Prostate gland (tissue), 2 donors: ENCODE measurements around the gene CDK5RAP2. TPM values are rescaled to one million over a fixed set of nuclear protein-coding genes. Genes with fewer than 3 reads are reported as not detected.

ENCODE experiments used
- DNase-seq: peaks from one replicate; pipeline ENCODE4 v3.0.0-alpha.2; 2019; ENCODE audit warnings: low spot score
- H3K27ac ChIP-seq, 2 donors: fragments of 200-600 bp; sonication (generic); 2 replicates each; pipeline ENCODE4 v1.5.1; 2017 to 2019
- H3K27me3 ChIP-seq: fragments of 200-600 bp; sonication (generic); replicated peaks from 2 replicates; pipeline ENCODE4 v1.5.1; 2019; ENCODE audit not compliant: insufficient read depth
- H3K36me3 ChIP-seq, 2 donors: fragments of 200-600 bp; sonication (generic); 1 replicate in 1 of 2; 2 replicates in 1 of 2; pipeline versions ENCODE4 v1.5.1 to v1.8.1; 2017 to 2019
- H3K4me1 ChIP-seq: fragments of 200-600 bp; sonication (generic); replicated peaks from 2 replicates; pipeline ENCODE4 v1.5.1; 2019
- H3K4me3 ChIP-seq, 2 donors: fragments of 200-600 bp; sonication (generic); 2 replicates each; pipeline ENCODE4 v1.5.1; 2017 to 2019
- H3K9me3 ChIP-seq: fragments of 200-600 bp; sonication (generic); 2 replicates; pipeline ENCODE4 v1.5.1; 2017
- CTCF ChIP-seq, 4 experiments: fragments of 200-600 bp in 2 of 4; fragments of 450-650 bp in 2 of 4; sonication (generic) in 2 of 4; IDR thresholded peaks; 1 replicate in 3 of 4; 2 replicates in 1 of 4; pipeline ENCODE4 v1.5.1; 2016 to 2019; ENCODE audit warnings: antibody characterized with exemption in 4 of 4, mild to moderate bottlenecking in 2 of 4, moderate library complexity in 2 of 4
- POLR2A ChIP-seq: fragments of 450-650 bp; IDR thresholded peaks from one replicate; pipeline ENCODE4 v1.6.1; 2016; ENCODE audit warnings: antibody characterized with exemption, mild to moderate bottlenecking
- POLR2AphosphoS5 ChIP-seq: sonication (generic); formaldehyde crosslinking; IDR thresholded peaks from one replicate; pipeline ENCODE4 v1.6.1; 2017; ENCODE audit warnings: antibody characterized with exemption
- WGBS: methylation state at CpG from one replicate; pipeline ENCODE4 v1.1.5; 2018; 5-methylcytosine and 5-hydroxymethylcytosine counted together
- intact Hi-C: fragments of 100-400 bp; cut with DNase I; formaldehyde crosslinking; loops from one replicate; pipeline ENCODE4 v1.14.2; 2022
- total RNA-seq, 2 donors: library from RNA; depleted of rRNA; stranded (reverse); fragments of >200 nt; gene quantifications; one replicate each; pipeline ENCODE4 v1.1.0, GENCODE V29; 2016

CDK5RAP2 gene
- total RNA-seq, 2 donors from 2014 or later: 48.6 to 54.1 TPM

DNA sequence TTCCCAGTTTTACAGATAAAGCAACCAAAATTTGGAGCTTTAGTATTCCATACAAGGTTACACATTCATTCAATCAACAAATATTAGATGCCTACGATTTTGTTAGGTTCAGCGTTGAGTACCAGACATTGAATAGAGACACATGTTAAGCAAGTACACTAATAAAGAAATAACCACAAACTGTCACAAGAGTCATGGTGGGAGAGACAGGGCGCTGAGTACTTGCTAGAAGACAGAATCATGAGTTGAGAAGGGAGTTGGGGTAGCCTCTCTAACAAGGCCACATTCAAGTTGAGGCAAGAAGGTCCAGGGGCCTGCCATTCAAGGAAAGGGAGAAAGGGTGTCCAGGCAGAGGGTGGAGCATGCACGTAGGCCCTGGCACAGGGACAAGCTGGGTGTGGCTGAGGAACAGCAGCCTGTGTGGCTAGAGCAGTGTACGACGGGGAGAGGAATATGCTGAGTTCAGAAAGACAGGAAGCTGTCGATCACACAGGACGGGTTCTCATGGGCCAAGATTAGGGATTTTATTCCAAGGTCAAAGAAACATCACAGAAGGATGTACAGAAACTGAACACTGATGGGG, 17.0 kb downstream of the CDK5RAP2 start:
- intact Hi-C loops: no loop called here
- TF ChIP-seq POLR2A (no peak), CTCF (IDR thresholded peaks at IDR 0.05) (no peak), POLR2AphosphoS5 (no peak)
- no peaks in the 10 kb centered on the region for H3K36me3 ChIP-seq

DNA sequence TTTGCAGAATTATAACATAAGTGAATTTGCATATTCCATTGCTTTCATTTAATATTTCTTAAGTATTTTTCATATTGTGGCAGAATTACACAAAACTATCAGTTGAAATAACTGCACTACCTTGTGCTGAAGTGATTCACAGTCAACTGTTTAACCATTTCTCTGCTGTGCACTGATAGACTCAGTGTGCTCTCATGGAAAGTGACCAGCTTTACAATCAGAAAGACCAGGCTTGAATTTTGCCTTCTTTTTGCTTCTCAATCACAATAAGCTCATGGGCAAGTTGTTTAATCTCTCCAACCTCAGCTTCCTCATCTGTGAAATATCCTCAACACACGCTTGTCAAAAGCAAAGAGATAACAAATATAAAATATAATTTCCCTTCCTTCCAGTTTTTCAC, 18.3 kb downstream of the CDK5RAP2 start:
- no peak overlapping the region for H3K4me3 ChIP-seq
- TF ChIP-seq POLR2AphosphoS5: no peak
- TF ChIP-seq CTCF (IDR thresholded peaks at IDR 0.05): no peak
- TF ChIP-seq POLR2A: no peak
- H3K27me3 ChIP-seq: no peaks in the 10 kb centered on the region
- H3K36me3 ChIP-seq: no peaks in the 10 kb centered on the region
- intact Hi-C loops: no loop called here
- H3K4me1 ChIP-seq: no peaks in the 10 kb centered on the region
- H3K9me3 ChIP-seq: no peaks in the 10 kb centered on the region
- WGBS: 97% methylated on average over 1 of the region's 1 CpG
- no peak overlapping the region for H3K27ac ChIP-seq
- no peak for DNase-seq

More for the DNA sequence above, 17.0 kb downstream of the CDK5RAP2 start:
- H3K4me1 ChIP-seq: no peaks in the 10 kb centered on the region
- H3K27ac ChIP-seq: no peak overlapping the region
- DNase-seq: no peak
- WGBS: 68% methylated on average over 8 of the region's 8 CpGs
- no peaks in the 10 kb centered on the region for H3K27me3 ChIP-seq
- H3K9me3 ChIP-seq: no peaks in the 10 kb centered on the region
- no peak overlapping the region for H3K4me3 ChIP-seq

GRCh38 chr9:120559546-120559945, 20.4 kb downstream of the CDK5RAP2 start:
- TF ChIP-seq POLR2AphosphoS5 (no peak), POLR2A (no peak), CTCF (IDR thresholded peaks at IDR 0.05) (no peak)
- Histone ChIP-seq H3K4me1 (no peaks in the 10 kb centered on the region), H3K9me3 (no peaks in the 10 kb centered on the region), H3K27me3 (no peaks in the 10 kb centered on the region), H3K27ac (no peak overlapping the region), H3K36me3 (no peaks in the 10 kb centered on the region), H3K4me3 (no peak overlapping the region)
- intact Hi-C loops: no loop called here
- DNase-seq: no peak
- WGBS: 96% methylated on average over 1 of the region's 1 CpG

- H3K27ac ChIP-seq: no peak overlapping the region
- 97% methylated on average over 3 of the region's 3 CpGs for WGBS
- no peak overlapping the region for H3K4me3 ChIP-seq
- H3K27me3 ChIP-seq: no peaks in the 10 kb centered on the region
- no peaks in the 10 kb centered on the region for H3K4me1 ChIP-seq
- DNase-seq: no peak
- H3K36me3 ChIP-seq: no peaks in the 10 kb centered on the region
- no peaks in the 10 kb centered on the region for H3K9me3 ChIP-seq
- TF ChIP-seq POLR2AphosphoS5 (no peak), CTCF (IDR thresholded peaks at IDR 0.05) (no peak), POLR2A (no peak)
- intact Hi-C loops: no loop called here
These were observed 21.5 kb downstream of the CDK5RAP2 start for GRCh38 chr9:120558454-120558853.

DNA sequence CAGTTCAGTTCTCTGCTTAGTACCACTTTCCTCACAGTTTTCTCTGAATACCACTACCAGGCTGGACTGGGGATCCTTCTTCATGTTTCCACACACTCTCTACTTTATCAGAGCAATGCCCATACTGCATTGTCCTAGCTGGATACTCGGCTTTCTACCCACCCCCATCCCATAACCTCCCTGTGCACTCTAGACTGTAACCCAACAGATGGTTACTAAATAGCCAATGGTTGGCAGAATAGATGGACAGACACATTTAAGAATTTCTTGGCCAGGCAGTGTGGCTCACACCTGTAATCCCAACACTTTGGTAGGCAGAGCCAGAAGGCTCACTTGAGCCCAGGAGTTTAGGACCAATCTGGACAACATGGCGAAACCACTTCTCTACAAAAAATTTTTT, 22.8 kb downstream of the CDK5RAP2 start:
- no peak for TF ChIP-seq POLR2AphosphoS5
- no peak for TF ChIP-seq CTCF (IDR thresholded peaks at IDR 0.05)
- TF ChIP-seq POLR2A: no peak
- Histone ChIP-seq H3K9me3 (no peaks in the 10 kb centered on the region), H3K4me1 (no peaks in the 10 kb centered on the region), H3K27me3 (no peaks in the 10 kb centered on the region), H3K36me3 (no peaks in the 10 kb centered on the region), H3K4me3 (no peak overlapping the region), H3K27ac (no peak overlapping the region)
- WGBS: 39% methylated on average over 2 of the region's 2 CpGs
- intact Hi-C loops: no loop called here
- no peak for DNase-seq
